ENCODE results near the gene MTERF1. TPM values are rescaled to one million over a fixed set of nuclear protein-coding genes. Genes with fewer than 3 reads are reported as not detected.

MTERF1 gene
- total and polyA plus RNA-seq, 2 donors (not counting 1 experiment from before 2014, with no cell fraction given), result 8.8 to 10.9 TPM

GRCh38 chr7:91843831-91844230, 36.7 kb downstream of the MTERF1 start:
- TF ChIP-seq CTCF (conservative IDR thresholded peaks at IDR 0.05 in 1 of 2, IDR thresholded peaks at IDR 0.05 in 1 of 2; ENCODE audit: low read depth in 1 of 2, low read length in 2 of 2) (no peak), EZH2 (IDR thresholded peaks at IDR 0.05; ENCODE audit: low read length, missing control alignments) (no peak)
- H3K79me2 ChIP-seq (ENCODE audit: control insufficient read depth, insufficient read depth, low read length), result no peaks in the 10 kb centered on the region
- no peaks in the 10 kb centered on the region for H3K4me1 ChIP-seq (ENCODE audit: control insufficient read depth, extremely low read depth, insufficient read depth, low read length)
- H3K36me3 ChIP-seq (ENCODE audit: control insufficient read depth, insufficient read depth, low read length), result no peaks in the 10 kb centered on the region
- no peak overlapping the region for H3K9ac ChIP-seq (ENCODE audit: insufficient read depth, low read length)
- H3K4me2 ChIP-seq (ENCODE audit: extremely low read depth, insufficient read depth, low read length), result no peak overlapping the region
- H3K27me3 ChIP-seq (ENCODE audit: control insufficient read depth, insufficient read depth, low read length), result no peaks in the 10 kb centered on the region
- H3K9me3 ChIP-seq (ENCODE audit: control insufficient read depth, insufficient read depth, low read depth, low read length), result no peaks in the 10 kb centered on the region
- no peak overlapping the region for H3K27ac ChIP-seq (ENCODE audit: insufficient read depth, low read length)
- H2AFZ ChIP-seq (ENCODE audit: low read length), result no peak overlapping the region
- H3K4me3 ChIP-seq (replicated peaks in 1 of 4; ENCODE audit: control extremely low read depth in 1 of 4, insufficient read depth in 1 of 4, low read depth in 3 of 4, low read length in 4 of 4), result no peak overlapping the region
- no peaks in the 10 kb centered on the region for H4K20me1 ChIP-seq (ENCODE audit: control insufficient read depth, extremely low read depth, insufficient read depth, low read length)
- DNase-seq (ENCODE audit: low read depth in 2 of 2), result no peak

GRCh38 chr7:91838439-91838838, 42.1 kb downstream of the MTERF1 start:
- Histone ChIP-seq H3K79me2 (ENCODE audit: control insufficient read depth, insufficient read depth, low read length) (no peaks in the 10 kb centered on the region), H3K27me3 (ENCODE audit: control insufficient read depth, insufficient read depth, low read length) (no peaks in the 10 kb centered on the region), H2AFZ (ENCODE audit: low read length) (no peak overlapping the region), H3K4me1 (ENCODE audit: control insufficient read depth, extremely low read depth, insufficient read depth, low read length) (no peaks in the 10 kb centered on the region), H3K27ac (ENCODE audit: insufficient read depth, low read length) (no peak overlapping the region), H4K20me1 (ENCODE audit: control insufficient read depth, extremely low read depth, insufficient read depth, low read length) (no peaks in the 10 kb centered on the region), H3K4me2 (ENCODE audit: extremely low read depth, insufficient read depth, low read length) (no peak overlapping the region), H3K4me3 (replicated peaks in 1 of 4; ENCODE audit: control extremely low read depth in 1 of 4, insufficient read depth in 1 of 4, low read depth in 3 of 4, low read length in 4 of 4) (no peak overlapping the region), H3K36me3 (ENCODE audit: control insufficient read depth, insufficient read depth, low read length) (no peaks in the 10 kb centered on the region), H3K9me3 (ENCODE audit: control insufficient read depth, insufficient read depth, low read depth, low read length) (no peaks in the 10 kb centered on the region), H3K9ac (ENCODE audit: insufficient read depth, low read length) (no peak overlapping the region)
- no peak for TF ChIP-seq CTCF (conservative IDR thresholded peaks at IDR 0.05 in 1 of 2, IDR thresholded peaks at IDR 0.05 in 1 of 2; ENCODE audit: low read depth in 1 of 2, low read length in 2 of 2)
- no peak for TF ChIP-seq EZH2 (IDR thresholded peaks at IDR 0.05; ENCODE audit: low read length, missing control alignments)
- no peak for DNase-seq (ENCODE audit: low read depth in 2 of 2)

- Histone ChIP-seq H3K27ac (ENCODE audit: insufficient read depth, low read length) (no peak overlapping the region), H3K27me3 (ENCODE audit: control insufficient read depth, insufficient read depth, low read length) (no peaks in the 10 kb centered on the region), H3K4me3 (replicated peaks in 1 of 4; ENCODE audit: control extremely low read depth in 1 of 4, insufficient read depth in 1 of 4, low read depth in 3 of 4, low read length in 4 of 4) (no peak overlapping the region), H3K36me3 (ENCODE audit: control insufficient read depth, insufficient read depth, low read length) (no peaks in the 10 kb centered on the region), H3K9ac (ENCODE audit: insufficient read depth, low read length) (no peak overlapping the region), H3K4me1 (ENCODE audit: control insufficient read depth, extremely low read depth, insufficient read depth, low read length) (no peaks in the 10 kb centered on the region), H3K9me3 (ENCODE audit: control insufficient read depth, insufficient read depth, low read depth, low read length) (no peaks in the 10 kb centered on the region), H2AFZ (ENCODE audit: low read length) (no peak overlapping the region), H3K4me2 (ENCODE audit: extremely low read depth, insufficient read depth, low read length) (no peak overlapping the region), H4K20me1 (ENCODE audit: control insufficient read depth, extremely low read depth, insufficient read depth, low read length) (no peaks in the 10 kb centered on the region), H3K79me2 (ENCODE audit: control insufficient read depth, insufficient read depth, low read length) (no peaks in the 10 kb centered on the region)
- no peak for TF ChIP-seq CTCF (conservative IDR thresholded peaks at IDR 0.05 in 1 of 2, IDR thresholded peaks at IDR 0.05 in 1 of 2; ENCODE audit: low read depth in 1 of 2, low read length in 2 of 2)
- TF ChIP-seq EZH2 (IDR thresholded peaks at IDR 0.05; ENCODE audit: low read length, missing control alignments), result no peak
- DNase-seq (ENCODE audit: low read depth in 2 of 2), result no peak
Measured at GRCh38 chr7:91837397-91838070, 43.0 kb downstream of the MTERF1 start.

All from fibroblast of lung (primary cell).